Ovary (tissue), 10 donors: Measurements from ENCODE around the gene ZDHHC6. TPM values are rescaled to one million over a fixed set of nuclear protein-coding genes. Genes with fewer than 3 reads are reported as not detected.

ENCODE experiments used
- DNase-seq, 5 donors: peaks; one replicate each; pipeline ENCODE4 v3.0.0-alpha.2; 2019 to 2020
- H3K27ac ChIP-seq, 2 donors: fragments of 200-600 bp; one replicate each; pipeline versions ENCODE4 v1.5.1 to v1.8.0; 2019 to 2022
- H3K27me3 ChIP-seq: fragments of 200-600 bp; one replicate; pipeline ENCODE4 v1.8.0; 2022
- H3K36me3 ChIP-seq: fragments of 200-600 bp; sonication (generic); one replicate; pipeline ENCODE4 v1.5.1; 2019
- H3K4me1 ChIP-seq: one replicate; pipeline ENCODE4 v1.8.1; 2013; ENCODE audit warnings: mild to moderate bottlenecking, moderate library complexity; ENCODE audit not compliant: insufficient read depth
- H3K4me3 ChIP-seq: fragments of 200-600 bp; sonication (generic); one replicate; pipeline ENCODE4 v1.5.1; 2017
- H3K9me3 ChIP-seq, 2 donors: fragments of 200-600 bp in 1 of 2; sonication (generic) in 1 of 2; one replicate each; pipeline versions ENCODE4 v1.5.1 to v1.8.1; 2013 to 2019; ENCODE audit warnings: mild to moderate bottlenecking in 1 of 2, moderate library complexity in 1 of 2
- CTCF ChIP-seq, 3 donors: fragments of 450-650 bp in 2 of 3; fragments of 200-600 bp in 1 of 3; IDR thresholded peaks; one replicate each; pipeline versions ENCODE4 v1.5.1 to v1.8.0; 2016 to 2022; ENCODE audit warnings: antibody characterized with exemption in 3 of 3, mild to moderate bottlenecking in 1 of 3
- EP300 ChIP-seq: sonication (generic); formaldehyde crosslinking; IDR thresholded peaks from one replicate; pipeline ENCODE4 v1.6.1; 2017; ENCODE audit warnings: antibody characterized with exemption
- POLR2A ChIP-seq: fragments of 450-650 bp; IDR thresholded peaks from one replicate; pipeline ENCODE4 v1.6.1; 2017; ENCODE audit warnings: antibody characterized with exemption, mild to moderate bottlenecking, moderate library complexity
- WGBS, 3 donors: extraction: QIAGEN DNeasy Blood & Tissue Kit in 1 of 3; methylation state at CpG; one replicate each; pipeline versions ENCODE4 v1.1.5 to v1.1.7; 2013 to 2017; 5-methylcytosine and 5-hydroxymethylcytosine counted together
- intact Hi-C, 4 donors: fragments of 100-400 bp; cut with DNase I; formaldehyde crosslinking; loops; one replicate each; pipeline versions ENCODE4 v1.11.0 to v1.15.1; 2022 to 2023
- long read RNA-seq, 3 donors: library from polyadenylated mRNA in 2 of 3; unstranded in 2 of 3; transcript quantifications; one replicate each; pipeline ENCODE4 v2.0.0 and lab custom pipeline, GENCODE V29; 2021 to 2026
- polyA plus RNA-seq, 2 donors: library from polyadenylated mRNA; stranded (reverse); fragments of 200-250 nt in 1 of 2; fragments of 350-450 nt in 1 of 2; fragmentation: Illumina TruSeq in 1 of 2; extraction: RNeasy Lipid Tissue Mini Kit (QIAGEN cat#74804) in 1 of 2; gene quantifications; one replicate each; pipeline ENCODE4 v1.2.3, GENCODE V29; 2013 to 2014
- total RNA-seq, 7 donors: library from RNA; depleted of rRNA in 2 of 7; stranded (reverse); fragments of >200 nt in 2 of 7; fragmentation: NEBNext Ultra II Directional in 3 of 7; extraction: Animal tissue kit (Norgen Biotek cat#: 25700) in 3 of 7; gene quantifications; one replicate each; pipeline versions ENCODE4 v1.1.0 to v1.2.4, GENCODE V29; 2016 to 2023
- donor health status: DM: no; HTN: no; CAD: no; lungs with moderate emphysema.
- donor health status: DM: no; HTN: no; CAD: no.
- donor health status: Bipolar disorder and iron deficiency.
- donor health status: DM: yes; HTN: yes; CAD: no.
- donor health status: DM: no; HTN: no; CAD: no.
- donor health status: DM: yes; HTN: yes; CAD: no.

ZDHHC6 gene
- total RNA-seq, result 10 to 100 TPM; 14.8 to 34.8 (median 26.9) TPM
- polyA plus RNA-seq, result 10 to 100 TPM; 28.8 to 44.7 TPM
- long read RNA-seq, donor 1, transcript ZDHHC6-202 (11 exons, 2,170 nt), result major isoform, 64 of 94 reads
- long read RNA-seq, donor 1, partial matches to known transcripts, result 6 of 94 reads
- long read RNA-seq, donor 1, other reads (novel, unspliced or antisense), result 23 of 94 reads
- long read RNA-seq, donor 2, transcript ZDHHC6-202 (11 exons, 2,170 nt), result major isoform, 5 of 5 reads
- long read RNA-seq, donor 2, partial matches to known transcripts, result 0 of 5 reads
- long read RNA-seq, donor 2, other reads (novel, unspliced or antisense), result 0 of 5 reads
- long read RNA-seq, donor 3, transcript ZDHHC6-202 (11 exons, 2,170 nt), result major isoform, 26 of 42 reads
- long read RNA-seq, donor 3, partial matches to known transcripts, result 1 of 42 reads
- long read RNA-seq, donor 3, other reads (novel, unspliced or antisense), result 13 of 42 reads

- peak within 1 kb of the TSS; percentile 53 to 82 for H3K27ac ChIP-seq
- DNase-seq, result peak; percentile 81 to 89 (median 85)
- no peaks in the 10 kb centered on the region for H3K36me3 ChIP-seq
- TF ChIP-seq POLR2A (peak; percentile 62), EP300 (no peak)
- H3K4me1 ChIP-seq, result peaks cover 5% of the 10 kb centered on the region
- intact Hi-C loops, result loop anchor here in 1 of 4 donors (10.0 kb wide), 1 partner anchor 262 kb away; the partner anchor contains the start of gene GPAM
- no peaks in the 10 kb centered on the region for H3K9me3 ChIP-seq
- H3K27me3 ChIP-seq, result no peaks in the 10 kb centered on the region
- WGBS, 3 donors, result 0% methylated on average over 59 of the region's 59 CpGs
- H3K4me3 ChIP-seq, result peak within 1 kb of the TSS; percentile 84
Measured at GRCh38 chr10:112446855-112447619, at the start of gene ZDHHC6, which contains the start of gene VTI1A. TSS of gene ZDHHC6 (minus strand) at chr10:112446914. CDS start at chr10:112445436, 1,478 bp downstream. TSS of gene VTI1A (plus strand) at chr10:112447215. CDS start at chr10:112447374, 159 bp downstream.

GRCh38 chr10:112492736-112493135 lies 46.0 kb upstream of the ZDHHC6 start:
- Histone ChIP-seq H3K4me3 (no peak overlapping the region), H3K4me1 (no peaks in the 10 kb centered on the region), H3K27me3 (no peaks in the 10 kb centered on the region), H3K9me3 (no peaks in the 10 kb centered on the region), H3K27ac (no peak overlapping the region), H3K36me3 (no peaks in the 10 kb centered on the region)
- TF ChIP-seq CTCF (IDR thresholded peaks at IDR 0.05), result no peak
- no peak for TF ChIP-seq EP300
- TF ChIP-seq POLR2A, result no peak
- WGBS, 3 donors, result 94 to 99% (median 97%) methylated on average over 6 of the region's 6 CpGs
- intact Hi-C loops, result no loop called here
- no peak for DNase-seq

- H3K9me3 ChIP-seq, result no peaks in the 10 kb centered on the region
- TF ChIP-seq POLR2A (no peak), EP300 (no peak), CTCF (IDR thresholded peaks at IDR 0.05) (no peak)
- DNase-seq, result no peak
- intact Hi-C loops, result no loop called here
- no peak overlapping the region for H3K4me3 ChIP-seq
- H3K27ac ChIP-seq, result no peak overlapping the region
- H3K4me1 ChIP-seq, result no peaks in the 10 kb centered on the region
- no peaks in the 10 kb centered on the region for H3K36me3 ChIP-seq
- H3K27me3 ChIP-seq, result no peaks in the 10 kb centered on the region
Measured at GRCh38 chr10:112491144-112491543, 44.4 kb upstream of the ZDHHC6 start.

- Histone ChIP-seq H3K9me3 (no peaks in the 10 kb centered on the region), H3K27ac (no peak overlapping the region), H3K36me3 (no peaks in the 10 kb centered on the region), H3K4me3 (no peak overlapping the region), H3K27me3 (no peaks in the 10 kb centered on the region), H3K4me1 (no peaks in the 10 kb centered on the region)
- 63 to 65% (median 64%) methylated on average over 2 of the region's 2 CpGs for WGBS, 3 donors
- TF ChIP-seq EP300, result no peak
- TF ChIP-seq POLR2A, result no peak
- no peak for TF ChIP-seq CTCF (IDR thresholded peaks at IDR 0.05)
- no peak for DNase-seq
- intact Hi-C loops, result no loop called here
Measured at GRCh38 chr10:112490545-112490944, 43.8 kb upstream of the ZDHHC6 start.
